GM10248 (cell line): Measurements from ENCODE around the gene GLDC.

ENCODE experiments used
- CTCF ChIA-PET: fragments of 300-600 bp; sonication (Branson Sonifier 250); formaldehyde crosslinking; extraction: SDS; loops from one replicate; lab custom pipeline; 2021; ENCODE audit warnings: antibody characterized with exemption; lab: Yijun Ruan, JAX
- POLR2A ChIA-PET: fragments of 350-650 bp; sonication (Branson Sonifier 250); formaldehyde crosslinking; extraction: SDS; loops from one replicate; lab custom pipeline; 2020; ENCODE audit warnings: antibody characterized with exemption; lab: Yijun Ruan, JAX
- DNase-seq: peaks from one replicate; pipeline ENCODE4 v3.0.0; 2012; ENCODE audit errors: extremely low spot score
- CTCF ChIP-seq: IDR thresholded peaks from 2 replicates; pipeline ENCODE4 v1.5.1; 2012; ENCODE audit warnings: mild to moderate bottlenecking, low read depth; ENCODE audit errors: extremely low read depth, missing control alignments, control extremely low read depth

GLDC gene

DNA sequence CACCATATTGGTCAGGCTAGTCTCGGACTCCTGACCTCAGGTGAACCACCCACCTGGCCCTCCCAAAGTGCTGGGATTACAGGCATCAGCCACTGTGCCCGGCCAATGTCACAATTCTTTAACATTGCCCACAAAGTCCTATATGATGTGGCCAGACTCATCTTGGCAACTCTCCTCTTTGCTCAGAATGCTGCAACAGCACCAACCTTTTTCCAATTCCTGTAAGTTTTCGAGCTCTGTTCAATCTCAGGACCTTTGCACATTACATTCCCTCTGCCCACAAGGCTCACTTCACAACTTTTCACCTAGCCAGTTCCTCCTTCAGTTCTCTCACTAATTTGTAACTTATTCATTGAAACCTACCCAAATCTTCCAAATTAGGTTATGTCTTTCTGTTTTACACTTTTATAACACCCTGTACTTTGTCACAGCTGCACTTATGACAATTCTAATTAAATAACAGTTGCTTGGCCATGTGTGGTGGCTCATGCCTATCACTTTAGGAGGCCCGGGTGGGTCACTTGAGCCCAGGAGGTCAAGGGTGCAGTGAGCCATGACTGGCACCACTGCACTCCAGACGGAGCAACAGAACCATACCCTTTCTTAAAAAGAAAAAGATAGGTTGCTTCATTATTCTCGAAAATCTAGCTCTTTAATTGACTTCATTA, 30.9 kb upstream of the GLDC start:
- DNase-seq = no peak
- TF ChIP-seq CTCF = no peak
- ChIA-PET POLR2A (interaction anchor here (1.1 kb wide), 1 partner anchor 15 kb away, joined by 3 read pairs; no protein-coding TSS in a partner anchor), CTCF (interaction anchor here (0.6 to 7.3 kb wide), 5 partner anchors 10 to 91 kb away, joined by 3 to 51 read pairs (median 4); no protein-coding TSS in a partner anchor)

DNA sequence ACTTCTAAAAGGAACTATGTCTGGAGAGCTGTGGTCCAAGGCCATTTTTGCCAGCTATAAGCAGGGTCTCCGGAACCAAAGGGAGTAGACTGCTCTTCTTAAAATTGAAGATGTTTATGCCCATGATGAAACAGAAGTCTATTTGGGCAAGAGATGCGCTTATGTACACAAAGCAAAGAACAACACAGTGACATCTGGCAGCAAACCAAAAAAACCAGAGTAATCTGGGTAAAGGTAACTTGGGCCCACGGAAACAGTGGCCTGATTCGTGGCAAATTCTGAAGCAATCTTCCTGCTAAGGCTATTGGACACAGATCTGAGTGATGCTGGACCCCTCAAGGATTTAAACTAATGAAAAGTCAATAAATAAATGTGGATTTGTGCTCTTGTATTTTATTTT, 29.7 kb upstream of the GLDC start:
- ChIA-PET POLR2A (interaction anchor here (0.6 kb wide), 1 partner anchor 151 kb away, joined by 4 read pairs; no protein-coding TSS in a partner anchor), CTCF (interaction anchor here (1.3 to 7.3 kb wide), 4 partner anchors 9 to 90 kb away, joined by 3 to 51 read pairs (median 4); no protein-coding TSS in a partner anchor)
- TF ChIP-seq CTCF = no peak
- DNase-seq = no peak

DNA sequence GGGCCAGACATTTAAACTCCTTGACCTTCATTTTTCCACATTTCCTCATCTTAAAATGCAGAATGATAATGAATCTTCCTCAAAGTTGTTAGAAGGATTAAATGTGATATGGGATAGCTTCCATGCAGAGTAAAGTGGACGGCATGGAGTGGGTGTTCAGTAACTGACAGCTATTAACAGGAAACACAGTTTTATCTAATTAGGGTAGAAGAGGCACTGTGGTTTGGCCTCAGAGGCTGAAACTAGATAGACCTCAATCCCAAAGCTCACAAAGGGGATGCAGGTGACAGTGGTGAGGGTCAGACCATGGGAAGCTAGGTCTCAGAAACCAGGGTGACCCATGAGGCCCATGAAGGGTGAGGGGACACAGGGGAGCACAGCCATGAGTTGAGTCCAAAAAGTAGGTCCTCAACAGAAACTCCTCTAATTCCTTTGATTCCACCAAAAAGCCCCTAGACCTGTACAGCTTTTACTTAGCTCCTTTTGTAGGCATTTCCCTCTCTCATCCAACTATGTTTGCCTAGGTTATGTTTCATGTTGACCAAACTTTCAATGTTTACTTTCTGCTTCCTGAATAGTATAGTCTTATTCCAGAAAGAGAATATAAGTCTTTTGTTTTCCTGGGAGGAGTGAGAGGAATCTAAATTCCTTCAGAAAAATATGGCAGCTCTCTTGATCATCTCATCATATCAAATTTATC, 27.9 kb upstream of the GLDC start:
- ChIA-PET CTCF (interaction anchor here (1.0 to 7.3 kb wide), 6 partner anchors 7 to 89 kb away, joined by 3 to 51 read pairs (median 4); no protein-coding TSS in a partner anchor), POLR2A (no interaction called here)

GRCh38 chr9:6672118-6672517, 26.6 kb upstream of the GLDC start:
- DNase-seq = no peak
- no peak for TF ChIP-seq CTCF
- ChIA-PET CTCF (interaction anchor here (1.5 to 2.5 kb wide), 2 partner anchors 9 to 10 kb away, joined by 3 to 8 read pairs; no protein-coding TSS in a partner anchor), POLR2A (interaction anchor here (0.6 to 0.7 kb wide), 2 partner anchors 10 to 594 kb away, joined by 3 read pairs; no protein-coding TSS in a partner anchor)

More for the DNA sequence above, 27.9 kb upstream of the GLDC start:
- no peak for TF ChIP-seq CTCF
- no peak for DNase-seq

DNA sequence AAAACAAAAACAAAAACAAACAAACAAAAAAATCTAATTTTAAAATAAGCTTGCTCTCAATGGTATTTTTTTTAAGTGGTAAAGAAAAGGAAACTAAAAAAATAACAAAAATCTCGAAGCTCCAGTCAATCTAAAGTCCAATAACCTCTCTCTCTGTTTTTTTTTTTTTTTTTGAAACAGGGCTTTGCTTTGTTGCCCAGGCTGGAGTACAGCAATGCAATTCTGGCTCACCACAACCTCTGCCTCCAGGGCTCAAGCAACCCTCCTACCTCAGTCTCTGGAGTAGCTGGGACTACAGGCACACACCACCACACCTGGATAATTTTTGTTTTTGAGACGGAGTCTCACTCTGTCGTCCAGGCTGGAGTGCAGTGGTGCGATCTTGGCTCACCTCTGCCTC, 25.9 kb upstream of the GLDC start:
- DNase-seq = no peak
- TF ChIP-seq CTCF = no peak
- ChIA-PET POLR2A (interaction anchor here (0.6 to 0.7 kb wide), 2 partner anchors 10 to 12 kb away, joined by 3 read pairs; no protein-coding TSS in a partner anchor), CTCF (interaction anchor here (1.0 to 1.8 kb wide), 5 partner anchors 9 to 83 kb away, joined by 3 to 4 read pairs (median 3); no protein-coding TSS in a partner anchor)

GRCh38 chr9:6669881-6670280, 24.4 kb upstream of the GLDC start:
- no peak for TF ChIP-seq CTCF
- ChIA-PET CTCF (interaction anchor here (0.9 to 6.9 kb wide), 5 partner anchors 6 to 94 kb away, joined by 3 to 51 read pairs (median 7); no protein-coding TSS in a partner anchor), POLR2A (no interaction called here)
- no peak for DNase-seq
